ENCODE measurements around the gene ARL8B. TPM values are rescaled to one million over a fixed set of nuclear protein-coding genes. Genes with fewer than 3 reads are reported as not detected.
"Not testable (repeated sequence)": the region's sequence is repeated elsewhere in the genome, so short reads cannot be mapped to it uniquely, and the experiment has no call there.

Gene ARL8B
- polyA plus RNA-seq, 3 donors, result 67.5 to 79.6 (median 73.4) TPM

GRCh38 chr3:5166846-5167245 is 44.8 kb downstream of the ARL8B start:
- DNase-seq (ENCODE audit: extremely low read depth in 1 of 11, low read depth in 9 of 11, low spot score in 4 of 11), result no peak

DNA sequence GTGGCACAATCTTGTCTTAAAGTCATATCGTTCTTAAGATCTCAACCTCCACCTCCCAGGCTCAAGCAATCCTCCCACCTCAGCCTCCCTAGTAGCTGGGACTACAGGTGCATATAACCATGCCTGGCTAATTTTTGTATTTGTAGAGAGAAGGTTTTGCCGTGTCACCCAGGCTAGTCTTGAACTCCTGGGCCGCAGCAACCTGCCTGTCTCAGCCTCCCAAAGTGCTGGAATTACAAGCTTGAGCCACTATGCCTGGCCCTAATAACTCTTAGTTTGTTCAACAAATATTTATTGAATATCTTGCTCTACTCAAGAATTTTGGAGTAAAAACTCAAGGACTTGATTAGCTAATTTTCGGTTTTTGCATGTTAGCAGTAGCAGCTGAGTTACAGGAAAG is 46.0 kb downstream of the ARL8B start:
- DNase-seq (ENCODE audit: extremely low read depth in 1 of 11, low read depth in 9 of 11, low spot score in 4 of 11), result no peak

GRCh38 chr3:5169807-5170206 is 47.7 kb downstream of the ARL8B start:
- DNase-seq (ENCODE audit: extremely low read depth in 1 of 11, low read depth in 9 of 11, low spot score in 4 of 11), result no peak

GRCh38 chr3:5170975-5171374 is 48.9 kb downstream of the ARL8B start:
- no peak for DNase-seq (ENCODE audit: extremely low read depth in 1 of 11, low read depth in 9 of 11, low spot score in 4 of 11)

- DNase-seq (ENCODE audit: extremely low read depth in 1 of 11, low read depth in 9 of 11, low spot score in 4 of 11), result no peak
Observed at GRCh38 chr3:5172018-5172417, 49.9 kb downstream of the ARL8B start.

DNA sequence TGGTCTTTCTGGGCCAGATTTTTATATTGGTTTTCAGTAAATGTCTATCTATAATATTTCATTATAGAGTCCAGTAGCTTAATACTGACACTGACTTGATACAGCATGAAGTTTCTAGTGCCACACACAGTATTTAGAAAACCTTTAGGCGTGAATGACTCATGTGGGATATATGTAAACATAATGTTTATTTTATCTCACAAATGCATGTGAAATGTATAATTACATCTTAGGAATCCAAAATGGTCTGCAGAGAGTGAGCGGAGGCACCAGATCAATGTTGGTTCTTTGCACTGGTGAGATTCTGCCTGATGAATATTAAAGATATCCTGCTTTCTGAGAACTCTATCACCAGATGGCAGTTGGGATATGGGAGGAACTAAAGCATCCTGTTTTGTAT is 56.9 kb downstream of the ARL8B start:
- DNase-seq (ENCODE audit: extremely low read depth in 1 of 11, low read depth in 9 of 11, low spot score in 4 of 11), result not testable (repeated sequence)

DNA sequence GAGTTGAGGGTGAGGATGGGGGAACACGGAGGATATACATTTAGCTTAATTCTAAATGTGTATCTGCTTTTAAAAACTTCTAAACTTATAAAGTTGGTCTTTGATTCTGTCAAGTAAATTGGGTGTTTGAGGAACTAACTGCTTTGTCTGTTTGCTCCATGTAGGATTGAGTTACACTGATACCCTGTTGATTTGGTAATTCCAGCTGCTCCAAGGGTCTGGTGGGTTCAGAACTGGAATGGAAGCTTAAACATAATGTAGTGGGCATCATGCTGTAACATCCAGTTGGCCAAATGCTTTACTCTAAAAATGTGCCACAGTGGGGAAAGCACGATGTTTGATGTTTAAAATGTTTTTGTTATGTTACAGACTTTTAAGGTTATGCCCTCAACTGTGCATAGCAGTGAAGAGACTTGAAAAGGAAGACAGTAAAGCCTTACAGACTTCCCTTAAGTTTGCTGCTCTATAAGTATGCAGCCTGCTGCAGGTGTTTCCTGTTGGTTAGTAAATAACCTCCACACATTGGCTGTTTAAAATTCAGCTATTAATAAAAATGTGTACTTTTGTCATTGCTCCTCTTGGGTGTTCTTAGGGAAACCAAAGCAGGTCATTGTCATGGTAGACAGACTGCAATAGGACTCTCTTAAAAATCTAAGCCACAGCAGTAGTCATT is 59.5 kb downstream of the ARL8B start:
- DNase-seq (ENCODE audit: extremely low read depth in 1 of 11, low read depth in 9 of 11, low spot score in 4 of 11), result no peak

DNA sequence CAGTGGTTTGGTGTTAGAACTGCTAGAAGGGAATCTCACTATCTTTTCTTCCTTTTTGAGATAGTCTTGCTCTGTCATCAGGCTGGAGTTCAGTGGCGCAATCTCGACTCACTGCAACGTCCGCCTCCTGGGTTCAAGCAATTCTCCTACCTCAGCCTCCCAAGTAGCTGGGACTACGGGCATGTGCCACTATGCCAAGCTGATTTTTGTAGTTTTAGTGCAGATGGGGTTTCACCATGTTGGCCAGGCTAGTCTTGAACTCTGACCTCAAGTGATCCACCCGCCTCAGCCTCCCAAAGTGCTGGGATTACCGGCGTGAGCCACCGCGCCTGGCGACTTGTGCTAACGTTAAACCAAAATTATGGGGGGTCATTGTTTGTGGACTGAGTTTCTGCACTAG is 61.6 kb downstream of the ARL8B start:
- DNase-seq (ENCODE audit: extremely low read depth in 1 of 11, low read depth in 9 of 11, low spot score in 4 of 11), result not testable (repeated sequence)

- DNase-seq (ENCODE audit: extremely low read depth in 1 of 11, low read depth in 9 of 11, low spot score in 4 of 11), result no peak
Observed at GRCh38 chr3:5184499-5184898, 62.4 kb downstream of the ARL8B start.

GRCh38 chr3:5185093-5185673 is 63.1 kb downstream of the ARL8B start:
- no peak for DNase-seq (ENCODE audit: extremely low read depth in 1 of 11, low read depth in 9 of 11, low spot score in 4 of 11)

GRCh38 chr3:5186089-5186857 is 64.2 kb downstream of the ARL8B start:
- no peak for DNase-seq (ENCODE audit: extremely low read depth in 1 of 11, low read depth in 9 of 11, low spot score in 4 of 11)

GRCh38 chr3:5186858-5187155 is 64.7 kb downstream of the ARL8B start:
- DNase-seq (ENCODE audit: extremely low read depth in 1 of 11, low read depth in 9 of 11, low spot score in 4 of 11), result peak in 5 of 11 donors; percentile 13 to 22 (median 19)

DNA sequence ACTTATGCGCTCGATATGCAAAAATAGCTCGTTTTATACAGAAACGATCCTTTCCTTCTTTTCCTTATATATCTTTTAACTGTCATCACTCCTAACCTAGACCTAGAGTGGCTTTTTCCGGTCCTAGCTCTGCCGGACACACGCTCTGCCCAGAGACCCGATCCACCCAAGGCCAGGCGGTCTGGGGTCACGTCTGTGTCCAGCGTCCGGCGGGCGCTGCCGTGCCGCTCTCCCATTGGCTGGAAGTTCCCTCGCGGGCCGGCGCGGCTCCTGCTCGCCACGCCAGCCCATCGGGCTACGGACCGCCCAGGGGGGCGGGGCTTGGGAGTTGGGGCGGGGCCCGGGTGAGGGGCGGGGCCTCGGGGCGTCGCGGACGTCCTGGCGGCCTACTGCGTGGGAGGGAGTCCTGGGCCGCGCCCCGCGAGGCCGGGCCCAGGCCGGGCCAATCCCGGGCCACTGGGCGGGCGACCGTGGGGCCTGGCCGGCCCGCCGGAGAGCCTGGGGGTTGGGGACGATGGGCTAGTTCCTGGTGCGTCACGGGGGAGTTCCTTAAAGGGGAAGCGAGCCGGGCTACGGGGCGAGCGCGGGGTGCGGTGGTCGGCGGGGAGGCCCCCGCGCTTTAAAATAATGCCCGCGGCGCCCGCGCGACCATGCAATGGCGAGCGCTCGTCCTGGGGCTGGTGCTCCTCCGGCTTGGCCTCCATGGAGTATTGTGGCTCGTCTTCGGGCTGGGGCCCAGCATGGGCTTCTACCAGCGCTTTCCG is 65.2 kb downstream of the ARL8B start, which contains the start of gene EDEM1:
Gene EDEM1, plus strand, starts transcription at position 552 of the 764 bp plus-strand sequence. Its CDS starts 99 bp downstream, at position 651.
- DNase-seq (ENCODE audit: extremely low read depth in 1 of 11, low read depth in 9 of 11, low spot score in 4 of 11), result peak; percentile 84 to 92 (median 90)

DNA sequence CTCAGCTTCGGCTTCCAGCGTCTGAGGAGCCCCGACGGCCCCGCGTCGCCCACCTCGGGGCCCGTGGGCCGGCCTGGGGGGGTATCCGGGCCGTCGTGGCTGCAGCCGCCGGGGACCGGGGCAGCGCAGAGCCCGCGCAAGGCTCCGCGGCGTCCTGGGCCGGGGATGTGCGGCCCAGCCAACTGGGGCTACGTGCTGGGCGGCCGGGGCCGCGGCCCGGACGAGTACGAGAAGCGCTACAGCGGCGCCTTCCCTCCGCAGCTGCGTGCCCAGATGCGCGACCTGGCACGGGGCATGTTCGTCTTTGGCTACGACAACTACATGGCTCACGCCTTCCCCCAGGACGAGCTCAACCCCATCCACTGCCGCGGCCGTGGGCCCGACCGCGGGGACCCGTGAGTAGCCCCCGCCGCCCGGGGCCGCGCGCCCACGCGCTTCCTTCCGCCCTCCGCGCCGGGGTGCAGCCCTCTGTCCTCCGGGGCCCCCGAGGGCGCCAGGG is 65.9 kb downstream of the ARL8B start:
- peak in 5 of 11 donors; percentile 10 to 27 (median 14) for DNase-seq (ENCODE audit: extremely low read depth in 1 of 11, low read depth in 9 of 11, low spot score in 4 of 11)

DNA sequence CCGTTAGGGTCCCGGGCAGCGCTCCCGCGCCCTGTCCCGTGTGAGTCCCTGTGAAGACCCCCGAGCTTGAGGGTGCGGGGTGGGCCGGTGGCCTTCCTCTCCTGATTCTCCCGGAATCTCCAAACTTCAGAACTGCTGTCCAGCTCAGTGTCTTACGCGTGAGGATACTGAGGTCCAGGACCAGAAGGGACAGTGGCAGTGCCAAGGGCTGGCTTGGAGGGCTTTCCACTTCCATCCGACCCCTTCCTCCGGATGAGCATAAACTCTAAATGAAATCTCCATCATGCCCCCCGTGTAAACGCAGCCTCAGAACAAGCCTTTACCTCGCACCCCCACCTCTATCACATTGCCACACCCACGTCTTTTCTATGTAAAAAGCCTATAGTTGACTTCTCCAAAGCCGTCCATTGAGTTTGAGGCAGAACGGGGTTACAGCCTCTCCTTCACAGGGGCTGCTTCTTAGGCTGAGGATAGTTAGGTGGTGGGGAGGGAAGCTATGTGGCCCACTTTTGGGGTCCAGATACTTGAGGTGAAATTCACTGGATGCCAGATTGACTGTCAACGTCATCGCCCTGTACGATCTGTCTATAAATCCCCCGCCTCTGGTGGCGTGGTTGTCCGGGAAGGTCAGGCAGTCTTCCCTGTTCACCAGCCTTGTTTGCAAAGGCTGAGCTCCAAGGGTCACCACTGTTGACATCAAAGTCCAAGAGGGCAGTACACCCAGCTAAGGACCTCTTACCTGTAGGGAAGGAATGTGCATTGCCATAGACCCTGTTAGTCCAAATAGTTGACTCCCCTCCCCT is 66.5 kb downstream of the ARL8B start:
- DNase-seq (ENCODE audit: extremely low read depth in 1 of 11, low read depth in 9 of 11, low spot score in 4 of 11), result peak in 7 of 11 donors; percentile 8 to 25 (median 21)

GRCh38 chr3:5190147-5190791 is 68.2 kb downstream of the ARL8B start:
- DNase-seq (ENCODE audit: extremely low read depth in 1 of 11, low read depth in 9 of 11, low spot score in 4 of 11), result no peak

DNA sequence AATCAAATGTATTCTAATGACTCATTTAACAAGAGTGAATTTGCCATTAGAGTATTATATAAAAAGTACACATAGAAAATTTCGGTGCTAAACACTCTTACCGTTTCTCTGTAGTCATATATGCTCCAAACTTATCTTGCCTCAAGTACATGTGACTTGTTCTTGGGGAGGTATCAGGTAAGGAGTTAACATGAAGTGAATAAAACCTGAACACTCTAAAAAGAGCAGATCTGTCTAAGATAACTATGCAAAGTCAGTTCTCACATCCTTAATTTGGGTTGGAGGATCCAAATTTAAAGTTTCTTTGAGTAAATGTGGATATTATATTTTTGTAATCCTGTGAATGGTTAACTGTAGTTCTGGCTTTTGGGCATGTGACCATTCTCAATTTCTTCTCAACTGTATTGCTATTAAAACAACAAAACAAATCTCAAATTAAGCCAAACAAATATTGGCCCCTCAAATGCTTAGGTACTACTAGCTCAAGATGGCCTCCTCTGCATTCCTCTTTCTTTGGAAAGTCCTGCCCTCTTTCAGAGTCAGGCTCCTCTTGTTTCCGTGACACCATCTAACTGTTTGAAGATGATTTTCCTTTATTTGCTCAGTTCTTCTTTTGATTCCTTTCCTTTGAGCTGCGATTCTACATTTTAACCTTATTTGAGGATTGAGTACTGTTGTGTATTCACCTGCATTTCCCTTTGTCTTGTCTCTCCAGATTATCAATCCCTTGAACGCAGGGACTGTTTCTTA is 69.6 kb downstream of the ARL8B start:
- no peak for DNase-seq (ENCODE audit: extremely low read depth in 1 of 11, low read depth in 9 of 11, low spot score in 4 of 11)
